ENCODE measurements around the gene A3GALT2.
"Not testable (repeated sequence)": the region's sequence is repeated elsewhere in the genome, so short reads cannot be mapped to it uniquely, and the experiment has no call there.

A3GALT2 gene

DNA sequence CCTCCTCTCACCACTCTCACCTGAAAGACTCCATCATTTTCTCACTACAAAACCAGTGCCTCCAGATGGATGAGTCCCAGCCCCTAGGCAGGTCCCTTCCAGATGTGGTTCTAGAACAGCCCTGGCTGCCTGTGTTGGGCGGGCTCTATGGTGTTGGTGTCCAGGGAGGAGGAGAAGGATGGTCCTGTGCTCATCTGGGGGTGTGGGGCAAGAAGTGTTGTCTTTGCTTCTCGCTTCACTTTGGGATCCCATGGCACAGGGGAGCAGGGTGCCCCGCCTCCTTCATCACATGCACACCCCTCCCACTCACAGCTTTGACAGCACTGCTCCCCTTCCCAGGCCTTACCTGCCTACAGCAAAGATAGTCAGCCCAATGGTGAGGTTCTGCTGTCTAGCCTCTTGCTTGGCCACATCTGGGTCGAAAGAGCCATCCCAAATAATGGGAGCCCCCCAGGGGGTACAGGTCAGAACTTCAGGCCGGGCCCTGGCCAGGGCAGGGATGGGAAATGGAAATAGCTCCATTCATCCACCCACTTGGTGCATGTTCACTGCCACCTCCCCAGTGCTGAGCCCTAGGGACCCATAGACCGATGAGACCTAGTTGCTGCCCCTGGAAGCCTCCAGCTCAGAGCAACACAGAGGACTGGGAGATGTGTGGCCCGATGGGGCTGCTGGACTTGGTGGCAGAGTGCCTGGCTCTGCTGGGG, 9.0 kb downstream of the A3GALT2 start:
- DNase-seq: no peak

DNA sequence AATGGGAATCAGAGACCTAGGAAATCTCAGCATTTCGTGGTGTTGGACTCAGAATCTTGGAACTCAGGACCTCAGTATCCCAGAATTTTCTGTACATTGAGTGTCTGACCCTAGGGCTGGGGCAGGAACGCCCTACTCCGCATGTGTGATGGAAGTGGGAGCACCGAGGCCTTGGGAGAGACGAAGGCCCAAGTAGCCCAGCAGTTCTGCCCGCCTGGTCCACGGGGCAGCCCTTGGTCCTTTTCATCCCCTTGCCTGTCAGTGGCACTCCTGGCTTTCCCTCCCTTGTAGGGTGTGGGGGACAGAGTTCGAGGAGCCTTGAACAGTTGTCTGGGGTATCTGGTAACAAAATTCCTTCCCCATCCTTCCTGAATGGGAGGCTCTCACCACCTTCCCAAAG, 10.2 kb downstream of the A3GALT2 start:
- no peak for DNase-seq

GRCh38 chr1:33309351-33309750, 11.5 kb downstream of the A3GALT2 start:
- not testable (repeated sequence) for DNase-seq

DNA sequence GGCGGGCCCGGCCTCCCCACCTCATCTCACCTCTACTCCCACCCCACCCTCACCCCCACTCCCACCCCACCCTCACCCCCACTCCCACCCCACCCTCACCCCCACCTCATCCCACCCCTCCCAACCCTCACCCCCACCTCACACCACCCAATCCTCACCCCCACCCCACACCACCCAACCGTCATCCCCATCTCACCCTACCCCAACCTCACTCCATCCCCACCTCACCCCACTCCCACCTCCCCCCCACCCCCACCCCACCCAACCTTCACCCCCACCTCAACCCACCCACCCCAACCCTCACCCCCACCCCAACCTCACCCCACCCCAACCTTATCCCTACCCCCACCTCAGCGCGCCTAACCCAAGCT, 13.4 kb downstream of the A3GALT2 start:
- no peak for DNase-seq

DNA sequence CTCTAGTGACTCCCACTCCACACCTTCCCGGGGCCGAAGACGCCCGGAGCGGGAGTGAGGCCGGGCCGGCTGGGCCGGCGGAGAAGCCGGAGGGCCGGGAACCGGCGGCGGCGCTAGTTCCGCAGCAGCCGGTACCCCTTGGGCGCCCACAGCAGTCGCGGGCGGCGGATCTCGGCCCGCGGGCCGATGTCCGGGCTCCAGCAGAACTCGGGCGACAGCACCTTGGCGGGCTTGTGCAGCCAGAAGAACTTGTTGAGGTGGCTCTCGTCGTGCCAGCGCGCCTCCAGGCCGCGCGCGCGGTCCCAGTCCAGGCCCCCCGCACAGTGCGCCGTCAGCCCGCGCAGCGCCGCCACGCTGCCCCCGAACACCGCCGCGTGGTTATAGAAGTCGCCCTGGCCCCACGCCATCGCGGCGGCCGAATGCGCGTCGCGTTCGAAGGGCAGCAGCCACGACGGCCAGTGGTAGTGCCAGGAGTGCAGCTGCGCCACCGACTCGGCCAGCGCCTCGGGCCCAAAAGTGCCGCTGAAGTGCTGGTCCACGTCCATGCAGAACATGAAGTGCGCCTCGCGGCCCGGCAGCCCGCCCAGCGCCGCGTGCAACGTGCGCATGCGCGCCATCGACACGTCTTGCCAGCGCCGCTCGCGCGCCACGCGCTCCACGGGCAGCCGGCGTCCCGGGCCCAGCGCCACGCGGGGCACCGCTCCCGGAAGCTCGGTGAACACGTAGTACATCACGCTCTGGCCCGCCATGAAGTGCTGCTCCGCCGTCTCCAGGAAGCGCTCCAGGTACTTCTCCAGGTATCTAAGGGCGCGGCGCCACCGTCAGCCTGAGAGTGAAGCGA, 14.0 kb downstream of the A3GALT2 start:
- no peak for DNase-seq

DNA sequence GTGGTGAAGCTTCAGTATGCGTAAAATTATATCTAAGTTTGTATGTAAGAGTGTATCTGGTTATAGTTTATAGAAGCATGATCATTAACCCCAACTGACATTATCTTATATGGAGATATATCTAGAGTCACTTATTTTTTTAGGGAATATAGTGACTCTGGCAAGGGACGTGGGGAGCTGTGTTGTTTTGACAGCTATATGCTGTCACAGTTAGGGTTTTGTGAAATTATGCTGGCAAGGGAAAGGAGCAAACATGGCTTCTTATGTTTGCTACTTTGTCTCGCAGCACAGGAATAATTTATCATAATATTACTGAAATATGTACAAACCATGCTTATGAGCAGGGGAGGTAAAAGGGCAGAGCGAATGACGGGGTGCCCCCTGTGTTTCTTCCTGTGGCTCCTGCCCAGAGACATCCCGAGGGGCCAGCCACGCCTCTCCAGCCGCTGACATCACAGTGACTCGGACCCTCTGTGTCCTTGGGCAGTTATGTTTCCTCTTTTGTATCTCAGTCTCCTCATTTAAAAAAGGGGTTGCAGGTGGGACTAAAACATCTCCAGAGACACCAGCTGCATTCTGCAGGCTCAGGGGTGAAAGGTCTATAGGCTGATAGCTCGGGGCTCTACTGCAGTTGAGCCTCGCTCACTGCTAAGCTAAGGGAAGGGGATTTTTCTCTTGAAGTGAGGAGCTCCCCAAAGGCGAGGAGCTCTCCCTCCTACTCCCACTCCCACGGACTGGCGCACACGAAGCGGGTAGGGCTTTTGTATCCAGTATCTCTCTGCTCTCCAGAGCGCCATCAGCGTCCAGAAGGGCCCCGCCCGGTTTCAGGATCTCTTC, 14.9 kb downstream of the A3GALT2 start:
- DNase-seq: no peak

DNA sequence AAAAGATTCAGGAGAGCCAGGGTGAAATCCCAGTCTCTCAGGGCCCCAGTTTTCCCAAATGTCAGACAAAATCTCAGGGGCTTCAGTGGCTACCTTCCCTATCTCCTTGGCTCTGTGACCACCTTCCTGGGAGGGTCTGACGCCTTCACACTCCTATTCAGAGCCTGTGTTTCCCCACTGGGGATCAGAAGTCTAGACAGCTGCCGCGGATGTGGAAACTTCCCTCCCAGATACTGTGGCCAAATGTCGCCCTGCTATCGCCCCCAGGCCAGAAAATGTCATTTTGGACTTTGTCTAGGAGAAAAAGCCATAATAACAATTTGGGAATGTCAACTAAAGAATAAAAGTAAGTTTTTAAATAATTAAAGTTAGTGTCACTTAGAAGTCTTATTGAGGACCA, 15.9 kb downstream of the A3GALT2 start:
- DNase-seq: no peak

- DNase-seq: no peak
Measured at GRCh38 chr1:33302325-33302724, 18.6 kb downstream of the A3GALT2 start.

DNA sequence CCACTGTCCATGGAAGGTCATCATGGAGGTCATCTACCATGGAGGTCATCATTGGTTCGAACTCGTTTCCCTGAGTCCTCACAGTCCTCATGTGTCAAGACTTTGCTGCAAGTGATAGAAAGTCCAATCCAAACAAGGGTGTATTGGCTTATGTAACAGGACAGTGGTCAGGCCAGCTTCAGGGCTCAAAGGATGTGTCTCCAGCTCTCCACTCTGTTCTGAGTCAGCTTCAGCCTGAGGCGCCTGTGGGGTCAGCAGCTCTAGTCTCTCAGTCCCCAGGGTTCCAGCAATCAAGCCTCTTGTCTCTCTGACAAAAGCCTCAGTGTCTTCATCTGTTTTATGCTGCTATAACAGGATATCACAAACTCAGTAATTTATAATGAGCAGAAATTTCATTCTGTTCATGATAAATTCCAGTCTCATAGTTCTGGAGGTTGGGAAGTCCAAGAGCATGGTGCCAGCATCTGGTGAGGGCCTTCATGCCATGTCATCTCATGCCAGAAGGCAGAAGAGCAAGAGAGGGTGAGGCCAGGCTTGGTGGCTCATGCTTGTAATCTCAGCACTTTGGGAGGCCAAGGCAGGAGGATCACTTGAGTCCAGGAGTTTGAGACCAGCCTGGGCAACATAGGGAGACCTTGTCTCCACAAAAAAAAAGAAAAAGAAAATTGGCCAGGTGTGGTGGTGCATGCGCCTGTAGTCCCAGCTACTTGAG, 19.5 kb downstream of the A3GALT2 start:
- DNase-seq: no peak

DNA sequence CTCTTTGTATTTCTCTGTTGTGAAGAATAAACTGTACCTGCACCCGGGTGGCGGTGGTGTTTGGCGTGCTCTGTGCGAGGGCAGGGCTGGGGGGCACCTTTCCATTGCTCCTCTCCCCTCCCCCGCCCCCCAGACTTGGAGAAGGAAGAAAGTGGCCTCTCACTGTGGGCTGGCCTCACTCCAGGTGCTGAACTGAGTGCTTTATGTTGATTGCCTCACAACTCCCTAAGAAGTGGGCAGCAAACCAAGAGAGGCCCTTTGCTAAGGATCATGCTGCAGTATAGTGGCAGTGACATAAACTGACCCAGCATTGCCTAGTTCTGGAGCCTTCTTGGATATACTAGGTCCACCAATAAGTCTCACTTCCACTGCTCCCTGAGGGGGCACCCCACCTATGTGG, 20.2 kb downstream of the A3GALT2 start:
- no peak for DNase-seq

- DNase-seq: no peak
Measured at GRCh38 chr1:33299461-33300155, 21.3 kb downstream of the A3GALT2 start.

- peak; percentile 70 for DNase-seq
Measured at GRCh38 chr1:33298623-33299277, 22.1 kb downstream of the A3GALT2 start.

DNA sequence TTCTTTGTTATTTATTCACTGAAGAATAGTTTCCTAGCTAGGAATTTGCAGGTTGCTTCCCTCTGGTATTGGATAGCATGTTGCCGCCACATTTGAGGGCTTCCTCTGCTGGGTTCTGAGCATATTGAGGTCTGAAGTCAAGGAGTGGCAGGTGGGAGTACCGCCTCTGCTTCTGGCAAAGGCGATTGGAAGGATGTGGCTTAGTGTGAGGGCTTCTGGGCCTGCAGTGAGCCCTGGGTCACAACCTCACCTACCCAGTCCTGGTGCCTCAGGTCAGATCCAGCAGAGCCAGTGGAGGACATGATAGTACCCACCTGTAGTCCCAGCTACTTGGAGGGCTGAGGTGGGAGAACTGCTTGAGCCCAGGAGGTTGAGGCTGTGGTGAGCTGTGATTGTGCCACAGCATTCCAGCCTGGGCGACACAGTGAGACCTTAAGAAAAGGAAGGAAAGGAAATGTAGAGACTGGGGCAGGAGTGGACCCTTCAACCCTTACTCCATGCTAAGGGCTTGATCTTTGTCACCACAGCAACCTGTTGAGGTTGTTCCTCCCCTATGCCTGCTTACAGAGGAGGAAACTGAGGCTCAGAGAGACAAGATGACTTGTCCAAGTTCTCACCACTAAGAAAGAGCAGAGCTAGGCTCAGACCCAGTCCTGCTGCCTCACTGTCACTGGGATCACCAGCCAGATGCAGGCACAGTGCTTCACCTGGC, 22.8 kb downstream of the A3GALT2 start:
- no peak for DNase-seq

GRCh38 chr1:33296824-33297223, 24.1 kb downstream of the A3GALT2 start:
- no peak for DNase-seq

GRCh38 chr1:33296082-33296458, 24.8 kb downstream of the A3GALT2 start:
- no peak for DNase-seq

DNA sequence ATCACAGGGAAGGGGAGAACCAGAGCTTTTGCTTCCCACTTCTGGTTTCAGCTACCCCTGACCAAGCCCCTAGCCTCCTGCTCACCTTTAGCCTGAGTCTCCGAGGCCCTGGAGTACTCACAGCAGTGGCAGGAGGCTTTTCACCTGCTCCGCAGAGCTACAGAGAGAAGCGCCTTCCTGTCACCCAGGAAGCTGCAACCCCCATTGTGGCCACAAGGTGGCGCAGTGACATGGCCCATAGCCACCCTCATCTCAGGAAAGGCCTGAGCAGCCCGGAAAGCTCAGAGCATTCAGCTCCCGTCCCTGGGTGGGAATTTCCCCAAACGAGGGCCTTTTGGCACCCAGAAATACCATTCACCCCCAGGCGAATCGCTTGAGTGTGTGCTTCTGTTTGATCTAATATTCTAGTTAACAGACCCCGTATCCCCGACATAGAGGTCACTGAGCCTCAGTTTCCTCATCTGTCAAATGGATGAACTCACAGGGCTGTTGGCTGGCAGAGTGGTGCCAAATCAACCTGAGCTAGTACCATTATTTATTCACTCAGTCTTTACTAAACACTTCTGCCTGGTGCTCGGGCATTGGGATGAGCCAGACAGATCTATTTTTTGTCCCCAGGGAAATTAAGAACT, 25.3 kb downstream of the A3GALT2 start:
- peak; percentile 91 for DNase-seq

- no peak for DNase-seq
Measured at GRCh38 chr1:33295023-33295422, 25.9 kb downstream of the A3GALT2 start.

DNA sequence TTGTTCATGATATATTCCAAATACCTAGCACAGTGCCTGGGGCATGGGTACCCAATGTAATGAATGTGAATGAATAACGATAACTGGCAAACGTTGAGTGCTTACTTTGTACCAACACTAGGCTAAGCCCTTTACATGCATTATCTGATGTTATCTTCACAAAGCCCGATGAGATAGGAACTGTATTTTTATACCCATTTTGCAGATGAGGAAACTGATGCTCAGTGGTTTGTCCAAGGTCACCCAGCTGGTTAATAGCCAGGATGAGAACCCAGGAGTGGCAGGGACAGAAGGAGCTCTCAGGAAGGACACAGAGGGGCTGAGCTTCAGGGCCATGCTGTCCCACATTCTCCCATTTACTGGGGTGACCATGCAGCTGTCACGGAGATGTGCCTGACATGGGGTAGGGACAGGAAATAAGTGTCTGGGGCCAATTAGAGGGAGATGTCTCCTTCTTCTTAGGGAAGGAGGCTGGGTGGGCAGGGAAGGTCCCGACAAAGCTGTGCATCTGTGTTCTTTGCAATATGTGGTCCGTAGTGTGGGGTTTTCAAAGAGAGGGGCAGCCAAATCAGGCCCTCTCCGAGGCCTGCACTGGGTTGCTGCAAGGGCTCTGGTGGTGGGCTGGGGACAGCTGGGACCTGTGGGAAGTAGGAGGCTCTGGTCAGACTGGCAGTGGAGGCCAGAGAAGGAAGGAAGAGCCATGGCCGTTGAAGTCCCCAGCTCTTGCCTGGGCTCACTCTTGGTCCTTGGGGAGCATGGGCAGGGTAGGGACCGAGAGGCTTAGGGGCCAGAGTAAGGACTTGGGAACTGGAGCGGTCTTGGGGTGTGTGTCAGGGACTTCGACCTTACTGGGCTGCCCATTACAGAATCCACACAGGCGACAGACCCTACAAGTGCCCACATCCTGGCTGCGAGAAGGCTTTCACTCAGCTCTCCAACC, 26.6 kb downstream of the A3GALT2 start:
- no peak for DNase-seq

DNA sequence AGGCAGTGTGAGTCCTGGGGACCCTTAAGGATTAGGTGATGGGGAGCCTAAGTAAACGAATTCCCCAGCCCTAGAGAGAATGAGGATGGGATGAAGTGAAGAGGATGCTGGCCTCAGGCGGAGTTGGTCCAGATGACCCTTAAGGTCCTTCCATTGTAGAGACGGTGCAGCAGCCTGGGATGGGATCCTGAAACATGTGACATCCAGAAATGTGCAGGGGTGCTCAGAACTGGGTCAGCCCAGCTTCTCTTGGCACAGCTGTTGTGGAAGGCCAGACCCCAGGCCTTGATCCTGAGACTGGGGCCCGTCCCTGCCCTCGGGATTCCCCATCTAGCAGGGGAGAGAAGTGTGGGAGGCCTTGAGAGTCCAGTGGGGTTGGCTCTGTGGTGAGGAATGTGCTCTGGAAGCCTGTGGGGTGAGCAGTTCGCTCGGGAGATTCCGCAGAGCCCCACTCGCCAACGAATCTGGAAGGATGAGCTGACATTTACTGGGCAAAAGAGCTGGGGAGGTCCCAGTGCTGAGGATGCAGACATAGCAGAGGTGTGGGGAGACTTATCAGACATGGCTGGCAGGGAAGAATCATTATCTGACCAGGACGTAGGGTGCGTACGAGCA, 28.1 kb downstream of the A3GALT2 start:
- no peak for DNase-seq

Measured in NCI-H510A treated with DMSO at 0.1 percent for 48 hours (cell line).